Coronary artery (tissue), 2 donors: Measurements from ENCODE around the gene RFT1.

Source experiments
- DNase-seq: peaks from one replicate; pipeline ENCODE4 v3.0.0-alpha.2; 2017; ENCODE audit warnings: low spot score
- H3K27ac ChIP-seq, 2 donors: fragments of 200-600 bp; sonication (generic); one replicate each; pipeline ENCODE4 v1.5.1; 2016 to 2019
- H3K4me3 ChIP-seq: fragments of 200-600 bp; sonication (generic); 2 replicates; pipeline ENCODE4 v1.5.1; 2016; ENCODE audit warnings: mild to moderate bottlenecking, moderate library complexity
- TF ChIP-seq, protein P1 (sequence below): fragments of 200-600 bp; sonication (generic); IDR thresholded peaks from one replicate; pipeline ENCODE4 v1.5.1; 2019; ENCODE audit warnings: antibody characterized with exemption

RFT1 gene

DNA sequence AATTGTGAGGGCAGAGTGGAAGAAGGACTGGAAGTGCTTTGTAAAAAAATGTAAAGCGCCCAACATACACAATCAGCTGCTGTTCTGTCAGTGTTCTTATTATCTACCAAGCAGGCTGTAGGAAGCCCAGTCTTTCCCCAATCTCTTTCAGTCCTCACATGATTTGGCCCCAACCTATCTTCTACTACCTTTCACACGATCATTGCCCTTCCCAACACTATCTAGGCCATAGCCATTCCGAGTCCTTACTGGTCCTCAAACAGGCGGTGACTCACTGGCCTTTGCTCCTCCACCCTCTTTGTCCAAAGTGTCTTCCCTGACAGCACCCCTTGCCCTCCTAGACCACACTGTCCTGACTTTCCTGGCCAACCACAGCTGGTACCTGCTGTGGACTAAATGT is 861 bp upstream of the RFT1 start:
- Histone ChIP-seq H3K27ac (peak overlapping the region; percentile 88 to 94), H3K4me3 (peak overlapping the region; percentile 98)
- DNase-seq, result no peak
- TF ChIP-seq, protein P1, sequence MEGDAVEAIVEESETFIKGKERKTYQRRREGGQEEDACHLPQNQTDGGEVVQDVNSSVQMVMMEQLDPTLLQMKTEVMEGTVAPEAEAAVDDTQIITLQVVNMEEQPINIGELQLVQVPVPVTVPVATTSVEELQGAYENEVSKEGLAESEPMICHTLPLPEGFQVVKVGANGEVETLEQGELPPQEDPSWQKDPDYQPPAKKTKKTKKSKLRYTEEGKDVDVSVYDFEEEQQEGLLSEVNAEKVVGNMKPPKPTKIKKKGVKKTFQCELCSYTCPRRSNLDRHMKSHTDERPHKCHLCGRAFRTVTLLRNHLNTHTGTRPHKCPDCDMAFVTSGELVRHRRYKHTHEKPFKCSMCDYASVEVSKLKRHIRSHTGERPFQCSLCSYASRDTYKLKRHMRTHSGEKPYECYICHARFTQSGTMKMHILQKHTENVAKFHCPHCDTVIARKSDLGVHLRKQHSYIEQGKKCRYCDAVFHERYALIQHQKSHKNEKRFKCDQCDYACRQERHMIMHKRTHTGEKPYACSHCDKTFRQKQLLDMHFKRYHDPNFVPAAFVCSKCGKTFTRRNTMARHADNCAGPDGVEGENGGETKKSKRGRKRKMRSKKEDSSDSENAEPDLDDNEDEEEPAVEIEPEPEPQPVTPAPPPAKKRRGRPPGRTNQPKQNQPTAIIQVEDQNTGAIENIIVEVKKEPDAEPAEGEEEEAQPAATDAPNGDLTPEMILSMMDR, result no peak

GRCh38 chr3:53129344-53129743 is 891 bp downstream of the RFT1 start:
- Histone ChIP-seq H3K4me3 (peak overlapping the region; percentile 98), H3K27ac (peak overlapping the region; percentile 88 to 94)
- TF ChIP-seq, protein P1, result no peak
- DNase-seq, result no peak

DNA sequence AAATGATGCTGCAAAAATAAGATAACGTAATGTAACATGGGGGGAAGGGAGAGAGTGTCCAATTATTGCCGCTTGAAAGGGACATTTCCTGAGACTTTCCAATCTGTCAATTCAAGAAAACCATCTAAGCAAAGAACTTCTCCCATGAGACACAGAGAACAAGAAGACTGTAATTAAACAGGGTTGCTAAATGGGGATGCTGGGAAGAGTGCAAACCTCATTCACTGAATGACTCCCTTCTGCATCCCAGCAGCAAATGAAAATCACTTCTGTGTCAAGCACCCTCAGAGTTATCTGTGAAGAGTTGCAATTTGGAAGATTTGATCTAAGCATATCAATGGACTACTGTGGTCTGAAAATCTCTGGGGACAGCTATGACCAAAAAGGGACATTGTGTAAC is 3.6 kb downstream of the RFT1 start:
- Histone ChIP-seq H3K27ac (no peak overlapping the region), H3K4me3 (no peak overlapping the region)
- TF ChIP-seq, protein P1, result no peak
- DNase-seq, result no peak

DNA sequence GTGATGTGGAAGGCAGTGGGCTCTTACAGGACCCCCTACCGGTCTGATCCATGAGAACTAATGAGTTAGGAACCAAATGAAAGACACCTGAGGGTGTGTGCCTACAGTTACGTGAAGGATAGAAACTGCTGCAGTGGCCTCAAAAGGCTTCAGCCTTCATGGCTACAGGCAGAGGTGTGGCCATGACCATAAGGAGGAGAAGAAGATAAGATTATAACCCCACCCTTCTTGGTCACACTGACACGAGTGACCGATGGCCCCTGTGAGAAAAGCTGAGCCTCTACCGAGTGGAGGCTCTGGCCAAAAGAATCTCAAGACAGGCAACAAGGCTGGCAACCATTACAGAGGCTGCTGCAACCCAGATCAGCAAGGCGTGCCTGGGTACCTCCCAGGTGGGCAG is 6.3 kb downstream of the RFT1 start:
- no peak overlapping the region for H3K4me3 ChIP-seq
- no peak for DNase-seq
- H3K27ac ChIP-seq, result no peak overlapping the region
- TF ChIP-seq, protein P1, result no peak

- DNase-seq, result no peak
- Histone ChIP-seq H3K27ac (no peak overlapping the region), H3K4me3 (no peak overlapping the region)
- TF ChIP-seq, protein P1, result no peak
Observed at GRCh38 chr3:53123510-53123909, 6.7 kb downstream of the RFT1 start.

DNA sequence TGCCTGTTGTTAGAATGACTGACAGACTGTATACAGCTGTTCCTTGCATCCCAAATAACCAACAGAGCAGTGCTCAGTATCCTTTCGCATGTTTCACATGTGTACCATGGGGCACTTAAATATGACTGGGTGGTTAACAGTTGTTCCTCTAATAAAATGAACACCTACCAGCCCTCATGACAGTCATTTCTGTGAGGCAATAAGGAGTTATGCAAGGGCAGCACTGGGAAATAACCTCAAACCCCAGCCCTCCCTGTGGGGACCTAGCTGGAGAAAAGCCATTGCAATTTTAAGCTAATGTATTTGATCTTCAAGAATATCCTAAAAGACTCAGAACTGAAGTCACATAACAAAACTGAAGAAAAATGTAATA is 7.3 kb downstream of the RFT1 start:
- H3K27ac ChIP-seq, result no peak overlapping the region
- no peak overlapping the region for H3K4me3 ChIP-seq
- TF ChIP-seq, protein P1, result no peak
- no peak for DNase-seq

DNA sequence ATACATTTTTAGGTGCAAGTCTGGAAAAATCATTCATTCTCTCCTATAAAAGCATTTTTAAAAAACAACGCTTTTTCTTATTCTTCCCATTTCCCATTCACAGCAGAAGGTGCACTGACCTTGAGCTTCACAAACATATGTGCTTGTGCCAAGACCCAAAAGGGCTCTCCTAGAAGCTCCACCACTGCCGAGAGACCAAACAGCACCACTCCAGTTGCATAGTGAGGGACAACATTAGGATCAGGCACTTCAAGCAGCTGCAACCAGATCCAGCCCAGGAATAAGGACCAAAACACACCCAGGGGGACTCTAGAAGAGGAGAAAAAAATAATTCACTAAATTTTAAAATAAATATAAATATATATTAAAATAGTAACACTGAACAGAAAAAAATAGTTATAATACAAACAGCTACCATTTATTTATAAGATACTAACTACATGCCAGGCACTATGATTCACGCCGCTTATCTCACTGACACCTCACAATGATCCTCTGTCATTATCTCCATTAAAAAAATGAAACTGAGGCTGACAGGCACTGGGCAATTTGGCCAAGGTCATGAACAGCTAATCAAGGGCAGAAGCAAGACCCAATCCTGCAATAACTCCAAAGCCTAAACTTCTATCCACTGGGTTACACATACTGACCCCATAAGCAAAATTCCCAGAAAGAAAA is 7.8 kb downstream of the RFT1 start:
- no peak overlapping the region for H3K4me3 ChIP-seq
- no peak for DNase-seq
- TF ChIP-seq, protein P1, result no peak
- no peak overlapping the region for H3K27ac ChIP-seq
